ENCODE results near the gene HHATL. TPM values are rescaled to one million over a fixed set of nuclear protein-coding genes. Genes with fewer than 3 reads are reported as not detected.

Gene HHATL
- total and polyA plus RNA-seq, 10 of the 15 experiments (the other 5 are each of a cell fraction or from before 2014, with no cell fraction given), result not detected

DNA sequence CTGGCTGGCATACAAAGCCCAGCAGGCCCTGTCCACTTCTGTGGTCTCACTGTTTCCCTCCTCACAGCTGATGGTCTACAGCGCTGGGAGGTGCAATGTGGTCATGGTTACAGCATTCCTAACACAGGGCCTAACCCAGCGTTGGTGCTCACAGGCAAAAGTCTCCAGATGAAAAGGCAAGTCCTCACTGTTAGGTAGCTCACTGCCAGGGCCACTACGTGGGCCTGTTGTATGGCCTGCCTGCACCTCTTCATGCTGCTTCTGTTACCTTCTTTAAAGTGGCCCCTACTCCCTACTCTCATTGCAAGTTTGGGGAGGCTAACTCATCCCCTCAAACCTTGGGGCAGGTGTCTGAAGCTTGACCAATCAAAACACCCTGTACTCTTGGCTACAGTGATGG lies 39.2 kb upstream of the HHATL start:
- Histone ChIP-seq H3K27ac (ENCODE audit: control insufficient read depth, insufficient read depth) (no peak overlapping the region), H2AFZ (ENCODE audit: control insufficient read depth, low read depth, low read length) (no peak overlapping the region), H3K36me3 (ENCODE audit: control insufficient read depth in 2 of 2, insufficient read depth in 2 of 2, low read length in 1 of 2) (no peaks in the 10 kb centered on the region), H3K9me3 (replicated peaks; ENCODE audit: control insufficient read depth, insufficient read depth, low read length) (no peaks in the 10 kb centered on the region), H3K4me1 (ENCODE audit: control insufficient read depth, insufficient read depth, low read length) (no peaks in the 10 kb centered on the region), H3K9ac (ENCODE audit: control insufficient read depth, insufficient read depth, low read length) (no peak overlapping the region), H3K79me2 (ENCODE audit: control insufficient read depth, insufficient read depth, low read length) (no peaks in the 10 kb centered on the region), H3K4me2 (ENCODE audit: control insufficient read depth, insufficient read depth) (no peak overlapping the region), H3K4me3 (no peak overlapping the region), H3K27me3 (replicated peaks in 1 of 2; ENCODE audit: control insufficient read depth in 2 of 2, insufficient read depth in 2 of 2, low read length in 1 of 2) (no peaks in the 10 kb centered on the region), H4K20me1 (ENCODE audit: control insufficient read depth, insufficient read depth) (no peaks in the 10 kb centered on the region)
- ChIA-PET POLR2A (no interaction called here), SMC1A (ENCODE audit: uncharacterized antibody, unreplicated experiment) (interaction anchor here (1.1 to 1.8 kb wide), 2 partner anchors 136 to 159 kb away, joined by 3 to 7 read pairs; no protein-coding TSS in a partner anchor), RAD21 (ENCODE audit: unreplicated experiment) (no interaction called here), CTCF (interaction anchor here (1.2 to 1.5 kb wide), 4 partner anchors 8 to 140 kb away, joined by 3 to 4 read pairs (median 3); no protein-coding TSS in a partner anchor)
- in situ Hi-C loops (cut with MboI), result loop anchor here (10.0 kb wide), 1 partner anchor 167 kb away; no protein-coding TSS in a partner anchor
- intact Hi-C loops (cut with micrococcal nuclease; ENCODE audit: unreplicated experiment), result loop anchor here (5.0 to 10.0 kb wide), 3 partner anchors 89 to 197 kb away; partner anchors contain the start of gene ZBTB47
- ATAC-seq (no peak), FAIRE-seq (no peak), DNase-seq (ENCODE audit: low read depth, low spot score) (no peak)
- WGBS (ENCODE audit: insufficient coverage, insufficient replicate concordance, low lambda C conversion rate, missing lambda C conversion rate), result 42% methylated on average over 3 of the region's 3 CpGs
- BruUV-seq (replicated peaks), result no TSS peak
- no peak for TF ChIP-seq ETV6 (conservative IDR thresholded peaks at IDR 0.05 in 1 of 2, IDR thresholded peaks at IDR 0.05 in 1 of 2; ENCODE audit: borderline replicate concordance in 1 of 2, low read depth in 1 of 2)
- TF ChIP-seq E2F8 (IDR thresholded peaks at IDR 0.05; ENCODE audit: low read depth, partially characterized antibody), result no peak
- no peak for TF ChIP-seq SREBF2 (IDR thresholded peaks at IDR 0.05; ENCODE audit: low read length)
- no peak for TF ChIP-seq CEBPB (IDR thresholded peaks at IDR 0.05; ENCODE audit: borderline replicate concordance in 1 of 2, low read depth in 2 of 2, low read length in 2 of 2)
- no peak for TF ChIP-seq DPF2 (IDR thresholded peaks at IDR 0.05)
- no peak for TF ChIP-seq KLF5 (IDR thresholded peaks at IDR 0.05; ENCODE audit: partially characterized antibody)
- TF ChIP-seq, protein P1, sequence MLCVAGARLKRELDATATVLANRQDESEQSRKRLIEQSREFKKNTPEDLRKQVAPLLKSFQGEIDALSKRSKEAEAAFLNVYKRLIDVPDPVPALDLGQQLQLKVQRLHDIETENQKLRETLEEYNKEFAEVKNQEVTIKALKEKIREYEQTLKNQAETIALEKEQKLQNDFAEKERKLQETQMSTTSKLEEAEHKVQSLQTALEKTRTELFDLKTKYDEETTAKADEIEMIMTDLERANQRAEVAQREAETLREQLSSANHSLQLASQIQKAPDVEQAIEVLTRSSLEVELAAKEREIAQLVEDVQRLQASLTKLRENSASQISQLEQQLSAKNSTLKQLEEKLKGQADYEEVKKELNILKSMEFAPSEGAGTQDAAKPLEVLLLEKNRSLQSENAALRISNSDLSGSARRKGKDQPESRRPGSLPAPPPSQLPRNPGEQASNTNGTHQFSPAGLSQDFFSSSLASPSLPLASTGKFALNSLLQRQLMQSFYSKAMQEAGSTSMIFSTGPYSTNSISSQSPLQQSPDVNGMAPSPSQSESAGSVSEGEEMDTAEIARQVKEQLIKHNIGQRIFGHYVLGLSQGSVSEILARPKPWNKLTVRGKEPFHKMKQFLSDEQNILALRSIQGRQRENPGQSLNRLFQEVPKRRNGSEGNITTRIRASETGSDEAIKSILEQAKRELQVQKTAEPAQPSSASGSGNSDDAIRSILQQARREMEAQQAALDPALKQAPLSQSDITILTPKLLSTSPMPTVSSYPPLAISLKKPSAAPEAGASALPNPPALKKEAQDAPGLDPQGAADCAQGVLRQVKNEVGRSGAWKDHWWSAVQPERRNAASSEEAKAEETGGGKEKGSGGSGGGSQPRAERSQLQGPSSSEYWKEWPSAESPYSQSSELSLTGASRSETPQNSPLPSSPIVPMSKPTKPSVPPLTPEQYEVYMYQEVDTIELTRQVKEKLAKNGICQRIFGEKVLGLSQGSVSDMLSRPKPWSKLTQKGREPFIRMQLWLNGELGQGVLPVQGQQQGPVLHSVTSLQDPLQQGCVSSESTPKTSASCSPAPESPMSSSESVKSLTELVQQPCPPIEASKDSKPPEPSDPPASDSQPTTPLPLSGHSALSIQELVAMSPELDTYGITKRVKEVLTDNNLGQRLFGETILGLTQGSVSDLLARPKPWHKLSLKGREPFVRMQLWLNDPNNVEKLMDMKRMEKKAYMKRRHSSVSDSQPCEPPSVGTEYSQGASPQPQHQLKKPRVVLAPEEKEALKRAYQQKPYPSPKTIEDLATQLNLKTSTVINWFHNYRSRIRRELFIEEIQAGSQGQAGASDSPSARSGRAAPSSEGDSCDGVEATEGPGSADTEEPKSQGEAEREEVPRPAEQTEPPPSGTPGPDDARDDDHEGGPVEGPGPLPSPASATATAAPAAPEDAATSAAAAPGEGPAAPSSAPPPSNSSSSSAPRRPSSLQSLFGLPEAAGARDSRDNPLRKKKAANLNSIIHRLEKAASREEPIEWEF (IDR thresholded peaks at IDR 0.05; ENCODE audit: insufficient replicate concordance, low read depth, low read length), result no peak
